ENCODE data around the gene ADAMTS16. TPM values are rescaled to one million over a fixed set of nuclear protein-coding genes. Genes with fewer than 3 reads are reported as not detected.

Gene ADAMTS16
- polyA plus RNA-seq, 3 donors = not detected

- Histone ChIP-seq H3K79me2 (ENCODE audit: insufficient read depth, low read length) (no peaks in the 10 kb centered on the region), H2AFZ (ENCODE audit: insufficient read depth, low read depth, low read length, poor library complexity, severe bottlenecking) (no peak overlapping the region), H3K9ac (ENCODE audit: insufficient read depth, low read length, poor library complexity, severe bottlenecking) (no peak overlapping the region), H3K9me3 (replicated peaks in 1 of 2; ENCODE audit: control insufficient read depth in 1 of 2, insufficient read depth in 1 of 2, low read length in 2 of 2) (peaks cover 0 to under 1% of the 10 kb centered on the region in 2 donors), H3K27ac (ENCODE audit: low read depth in 1 of 2, low read length in 2 of 2) (no peak overlapping the region), H3K4me3 (replicated peaks in 1 of 3; ENCODE audit: low read depth in 2 of 3, low read length in 3 of 3) (no peak overlapping the region), H3K36me3 (replicated peaks in 1 of 2; ENCODE audit: control insufficient read depth in 1 of 2, insufficient read depth in 2 of 2, low read length in 2 of 2) (no peaks in the 10 kb centered on the region), H3K4me1 (ENCODE audit: control insufficient read depth in 1 of 2, insufficient read depth in 2 of 2, low read length in 2 of 2) (no peaks in the 10 kb centered on the region), H3K4me2 (replicated peaks; ENCODE audit: extremely low read depth, low read length, poor library complexity, severe bottlenecking) (no peak overlapping the region), H3K27me3 (ENCODE audit: control insufficient read depth in 2 of 2, insufficient read depth in 2 of 2, low read length in 2 of 2) (no peaks in the 10 kb centered on the region), H4K20me1 (ENCODE audit: insufficient read depth, low read length) (no peaks in the 10 kb centered on the region)
- no peak overlapping the region for H3K4me3 Mint-ChIP-seq
- H3K27me3 Mint-ChIP-seq (ENCODE audit: low read depth in 3 of 3) = peaks cover 0 to 2% (median 0%) of the 10 kb centered on the region in 3 donors
- TF ChIP-seq, protein P1, sequence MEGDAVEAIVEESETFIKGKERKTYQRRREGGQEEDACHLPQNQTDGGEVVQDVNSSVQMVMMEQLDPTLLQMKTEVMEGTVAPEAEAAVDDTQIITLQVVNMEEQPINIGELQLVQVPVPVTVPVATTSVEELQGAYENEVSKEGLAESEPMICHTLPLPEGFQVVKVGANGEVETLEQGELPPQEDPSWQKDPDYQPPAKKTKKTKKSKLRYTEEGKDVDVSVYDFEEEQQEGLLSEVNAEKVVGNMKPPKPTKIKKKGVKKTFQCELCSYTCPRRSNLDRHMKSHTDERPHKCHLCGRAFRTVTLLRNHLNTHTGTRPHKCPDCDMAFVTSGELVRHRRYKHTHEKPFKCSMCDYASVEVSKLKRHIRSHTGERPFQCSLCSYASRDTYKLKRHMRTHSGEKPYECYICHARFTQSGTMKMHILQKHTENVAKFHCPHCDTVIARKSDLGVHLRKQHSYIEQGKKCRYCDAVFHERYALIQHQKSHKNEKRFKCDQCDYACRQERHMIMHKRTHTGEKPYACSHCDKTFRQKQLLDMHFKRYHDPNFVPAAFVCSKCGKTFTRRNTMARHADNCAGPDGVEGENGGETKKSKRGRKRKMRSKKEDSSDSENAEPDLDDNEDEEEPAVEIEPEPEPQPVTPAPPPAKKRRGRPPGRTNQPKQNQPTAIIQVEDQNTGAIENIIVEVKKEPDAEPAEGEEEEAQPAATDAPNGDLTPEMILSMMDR (IDR thresholded peaks at IDR 0.05) = no peak
- no peak for DNase-seq
- no peaks in the 10 kb centered on the region for H3K36me3 Mint-ChIP-seq
- peaks cover 0 to 8% (median 0%) of the 10 kb centered on the region in 7 donors for H3K9me3 Mint-ChIP-seq
- H3K27ac Mint-ChIP-seq = no peak overlapping the region
- WGBS (ENCODE audit: insufficient coverage) = 50% methylated on average over 1 of the region's 1 CpG
- intact Hi-C loops (cut with micrococcal nuclease) = no loop called here
- H3K4me1 Mint-ChIP-seq = no peaks in the 10 kb centered on the region
Measured at GRCh38 chr5:5104550-5104949, 35.6 kb upstream of the ADAMTS16 start.

- Histone ChIP-seq H3K9ac (ENCODE audit: insufficient read depth, low read length, poor library complexity, severe bottlenecking) (no peak overlapping the region), H3K79me2 (ENCODE audit: insufficient read depth, low read length) (no peaks in the 10 kb centered on the region), H3K4me3 (replicated peaks in 1 of 3; ENCODE audit: low read depth in 2 of 3, low read length in 3 of 3) (no peak overlapping the region), H3K4me1 (ENCODE audit: control insufficient read depth in 1 of 2, insufficient read depth in 2 of 2, low read length in 2 of 2) (no peaks in the 10 kb centered on the region), H3K9me3 (replicated peaks in 1 of 2; ENCODE audit: control insufficient read depth in 1 of 2, insufficient read depth in 1 of 2, low read length in 2 of 2) (peaks cover 0 to 7% of the 10 kb centered on the region in 2 donors), H3K4me2 (replicated peaks; ENCODE audit: extremely low read depth, low read length, poor library complexity, severe bottlenecking) (no peak overlapping the region), H3K27ac (ENCODE audit: low read depth in 1 of 2, low read length in 2 of 2) (no peak overlapping the region), H3K36me3 (replicated peaks in 1 of 2; ENCODE audit: control insufficient read depth in 1 of 2, insufficient read depth in 2 of 2, low read length in 2 of 2) (no peaks in the 10 kb centered on the region), H4K20me1 (ENCODE audit: insufficient read depth, low read length) (no peaks in the 10 kb centered on the region), H3K27me3 (ENCODE audit: control insufficient read depth in 2 of 2, insufficient read depth in 2 of 2, low read length in 2 of 2) (no peaks in the 10 kb centered on the region), H2AFZ (ENCODE audit: insufficient read depth, low read depth, low read length, poor library complexity, severe bottlenecking) (no peak overlapping the region)
- intact Hi-C loops (cut with micrococcal nuclease) = no loop called here
- WGBS (ENCODE audit: insufficient coverage) = 80% methylated on average over 1 of the region's 1 CpG
- DNase-seq = no peak
- Mint-ChIP-seq H3K4me1 (no peaks in the 10 kb centered on the region), H3K9me3 (peaks cover 0 to 8% (median 0%) of the 10 kb centered on the region in 7 donors), H3K27ac (no peak overlapping the region), H3K27me3 (ENCODE audit: low read depth in 3 of 3) (peaks cover 0 to 2% (median 0%) of the 10 kb centered on the region in 3 donors), H3K4me3 (no peak overlapping the region), H3K36me3 (no peaks in the 10 kb centered on the region)
- TF ChIP-seq, protein P1 (IDR thresholded peaks at IDR 0.05) = no peak
Measured at GRCh38 chr5:5105531-5105930, 34.6 kb upstream of the ADAMTS16 start.
